Measurements from ENCODE around the gene SURF2. TPM values are rescaled to one million over a fixed set of nuclear protein-coding genes. Genes with fewer than 3 reads are reported as not detected.

Gene SURF2
- total and polyA plus RNA-seq, 9 of the 15 experiments (the other 6 are each of a cell fraction or from before 2014, with no cell fraction given) = 5.5 to 82.5 (median 21.3) TPM

DNA sequence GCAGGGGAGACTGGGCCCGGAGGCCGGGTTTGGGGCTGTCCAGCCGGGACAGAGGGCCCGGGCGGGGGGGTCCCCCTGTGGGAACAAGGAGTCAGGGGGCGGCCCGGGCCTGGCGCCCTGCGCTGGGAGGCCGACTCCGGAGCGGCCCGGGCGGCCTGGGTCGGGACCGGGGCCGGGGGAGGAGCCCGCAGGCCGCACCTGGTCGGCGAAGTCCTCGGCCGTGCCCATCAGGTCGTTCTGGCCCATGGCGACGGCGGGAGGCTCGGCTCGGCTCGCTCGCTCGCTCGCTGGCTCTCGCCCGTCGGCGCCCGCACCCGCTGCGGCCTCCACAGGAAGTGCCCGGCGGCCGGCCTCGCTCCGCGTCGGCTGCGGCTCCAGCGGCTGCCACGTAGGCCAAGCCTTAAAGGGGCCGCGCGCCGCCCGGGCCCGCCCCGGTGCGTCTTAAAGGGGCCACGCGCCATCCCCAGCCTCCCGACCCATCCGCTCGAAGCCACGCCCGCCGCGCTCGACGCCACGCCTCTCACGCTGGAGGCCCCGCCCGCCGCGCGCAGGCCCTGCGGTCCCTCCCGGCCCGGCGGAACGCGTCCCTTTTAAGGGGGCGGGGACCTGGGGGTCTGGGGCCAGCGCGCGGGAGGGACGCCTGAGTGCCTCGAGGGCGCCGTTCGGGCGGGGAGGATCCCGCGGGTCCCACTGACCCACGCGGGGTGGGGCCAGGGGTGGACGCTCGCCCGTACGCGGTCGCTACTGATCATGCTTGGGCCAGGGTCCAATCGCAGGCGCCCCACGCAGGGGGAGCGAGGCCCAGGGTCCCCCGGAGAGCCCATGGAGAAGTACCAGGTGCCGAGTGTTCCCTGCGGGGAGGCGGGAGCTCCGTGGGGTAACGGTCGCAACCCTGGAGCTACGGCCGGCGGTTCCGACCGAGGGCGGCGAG, 19.6 kb downstream of the SURF2 start, which contains the start of the genes STKLD1 and SURF4 (continued):
- TF ChIP-seq, protein P1, sequence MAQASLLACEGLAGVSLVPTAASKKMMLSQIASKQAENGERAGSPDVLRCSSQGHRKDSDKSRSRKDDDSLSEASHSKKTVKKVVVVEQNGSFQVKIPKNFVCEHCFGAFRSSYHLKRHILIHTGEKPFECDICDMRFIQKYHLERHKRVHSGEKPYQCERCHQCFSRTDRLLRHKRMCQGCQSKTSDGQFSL (CRISPR knock-in tag; IDR thresholded peaks at IDR 0.05) = peak; percentile 68
- TF ChIP-seq, protein P1 (tag; IDR thresholded peaks at IDR 0.05) = no peak
- TF ChIP-seq, protein P2, sequence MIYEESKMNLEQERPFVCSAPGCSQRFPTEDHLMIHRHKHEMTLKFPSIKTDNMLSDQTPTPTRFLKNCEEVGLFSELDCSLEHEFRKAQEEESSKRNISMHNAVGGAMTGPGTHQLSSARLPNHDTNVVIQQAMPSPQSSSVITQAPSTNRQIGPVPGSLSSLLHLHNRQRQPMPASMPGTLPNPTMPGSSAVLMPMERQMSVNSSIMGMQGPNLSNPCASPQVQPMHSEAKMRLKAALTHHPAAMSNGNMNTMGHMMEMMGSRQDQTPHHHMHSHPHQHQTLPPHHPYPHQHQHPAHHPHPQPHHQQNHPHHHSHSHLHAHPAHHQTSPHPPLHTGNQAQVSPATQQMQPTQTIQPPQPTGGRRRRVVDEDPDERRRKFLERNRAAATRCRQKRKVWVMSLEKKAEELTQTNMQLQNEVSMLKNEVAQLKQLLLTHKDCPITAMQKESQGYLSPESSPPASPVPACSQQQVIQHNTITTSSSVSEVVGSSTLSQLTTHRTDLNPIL (CRISPR knock-in tag; IDR thresholded peaks at IDR 0.05) = no peak
- TF ChIP-seq GTF2F1 (IDR thresholded peaks at IDR 0.05; ENCODE audit: low read depth, low read length) (no peak), NCOA1 (IDR thresholded peaks at IDR 0.05; ENCODE audit: low read depth) (no peak), MTA2 (IDR thresholded peaks at IDR 0.05; ENCODE audit: low read depth) (no peak), NR1H2 (CRISPR knock-in tag; IDR thresholded peaks at IDR 0.05) (no peak), HCFC1 (IDR thresholded peaks at IDR 0.05; ENCODE audit: low read depth, low read length) (peak; percentile 65), MCM3 (IDR thresholded peaks at IDR 0.05) (no peak), TFAM (CRISPR knock-in tag; conservative IDR thresholded peaks at IDR 0.05) (no peak), MBD2 (IDR thresholded peaks at IDR 0.05; ENCODE audit: borderline replicate concordance, low read depth) (no peak), ZNF41 (CRISPR knock-in tag; conservative IDR thresholded peaks at IDR 0.05) (no peak), ZNF699 (CRISPR knock-in tag; IDR thresholded peaks at IDR 0.05; ENCODE audit: insufficient replicate concordance) (no peak), NFXL1 (CRISPR knock-in tag; IDR thresholded peaks at IDR 0.05) (no peak), SRSF9 (IDR thresholded peaks at IDR 0.05; ENCODE audit: borderline replicate concordance, low read depth, low read length) (no peak), ARNT (IDR thresholded peaks at IDR 0.05) (no peak), CHCHD3 (CRISPR knock-in tag; IDR thresholded peaks at IDR 0.05) (no peak), ASH1L (IDR thresholded peaks at IDR 0.05; ENCODE audit: borderline replicate concordance, low read depth, partially characterized antibody) (no peak), ZNF778 (CRISPR knock-in tag; IDR thresholded peaks at IDR 0.05) (no peak), TBL1XR1 (IDR thresholded peaks at IDR 0.05; ENCODE audit: low read length in 2 of 2) (no peak; a peak in 1 of 4 replicates)
- TF ChIP-seq, protein P3, sequence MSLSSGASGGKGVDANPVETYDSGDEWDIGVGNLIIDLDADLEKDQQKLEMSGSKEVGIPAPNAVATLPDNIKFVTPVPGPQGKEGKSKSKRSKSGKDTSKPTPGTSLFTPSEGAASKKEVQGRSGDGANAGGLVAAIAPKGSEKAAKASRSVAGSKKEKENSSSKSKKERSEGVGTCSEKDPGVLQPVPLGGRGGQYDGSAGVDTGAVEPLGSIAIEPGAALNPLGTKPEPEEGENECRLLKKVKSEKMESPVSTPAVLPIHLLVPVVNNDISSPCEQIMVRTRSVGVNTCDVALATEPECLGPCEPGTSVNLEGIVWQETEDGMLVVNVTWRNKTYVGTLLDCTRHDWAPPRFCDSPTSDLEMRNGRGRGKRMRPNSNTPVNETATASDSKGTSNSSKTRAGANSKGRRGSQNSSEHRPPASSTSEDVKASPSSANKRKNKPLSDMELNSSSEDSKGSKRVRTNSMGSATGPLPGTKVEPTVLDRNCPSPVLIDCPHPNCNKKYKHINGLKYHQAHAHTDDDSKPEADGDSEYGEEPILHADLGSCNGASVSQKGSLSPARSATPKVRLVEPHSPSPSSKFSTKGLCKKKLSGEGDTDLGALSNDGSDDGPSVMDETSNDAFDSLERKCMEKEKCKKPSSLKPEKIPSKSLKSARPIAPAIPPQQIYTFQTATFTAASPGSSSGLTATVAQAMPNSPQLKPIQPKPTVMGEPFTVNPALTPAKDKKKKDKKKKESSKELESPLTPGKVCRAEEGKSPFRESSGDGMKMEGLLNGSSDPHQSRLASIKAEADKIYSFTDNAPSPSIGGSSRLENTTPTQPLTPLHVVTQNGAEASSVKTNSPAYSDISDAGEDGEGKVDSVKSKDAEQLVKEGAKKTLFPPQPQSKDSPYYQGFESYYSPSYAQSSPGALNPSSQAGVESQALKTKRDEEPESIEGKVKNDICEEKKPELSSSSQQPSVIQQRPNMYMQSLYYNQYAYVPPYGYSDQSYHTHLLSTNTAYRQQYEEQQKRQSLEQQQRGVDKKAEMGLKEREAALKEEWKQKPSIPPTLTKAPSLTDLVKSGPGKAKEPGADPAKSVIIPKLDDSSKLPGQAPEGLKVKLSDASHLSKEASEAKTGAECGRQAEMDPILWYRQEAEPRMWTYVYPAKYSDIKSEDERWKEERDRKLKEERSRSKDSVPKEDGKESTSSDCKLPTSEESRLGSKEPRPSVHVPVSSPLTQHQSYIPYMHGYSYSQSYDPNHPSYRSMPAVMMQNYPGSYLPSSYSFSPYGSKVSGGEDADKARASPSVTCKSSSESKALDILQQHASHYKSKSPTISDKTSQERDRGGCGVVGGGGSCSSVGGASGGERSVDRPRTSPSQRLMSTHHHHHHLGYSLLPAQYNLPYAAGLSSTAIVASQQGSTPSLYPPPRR (CRISPR knock-in tag; IDR thresholded peaks at IDR 0.05; ENCODE audit: borderline replicate concordance) = no peak
